Measurements from ENCODE around the gene KCTD11.
"Not testable (repeated sequence)": the region's sequence is repeated elsewhere in the genome, so short reads cannot be mapped to it uniquely, and the experiment has no call there.

Gene KCTD11

GRCh38 chr17:7329374-7329996, 22.5 kb upstream of the KCTD11 start:
- DNase-seq (ENCODE audit: low read depth), result peak; percentile 99
- peak overlapping the region; percentile 90 for H3K4me3 ChIP-seq (ENCODE audit: low read depth, low read length)
- TF ChIP-seq CTCF (conservative IDR thresholded peaks at IDR 0.05; ENCODE audit: low read depth, low read length), result peak; percentile 8

- peak overlapping the region; percentile 90 for H3K4me3 ChIP-seq (ENCODE audit: low read depth, low read length)
- DNase-seq (ENCODE audit: low read depth), result peak; percentile 82
- TF ChIP-seq CTCF (conservative IDR thresholded peaks at IDR 0.05; ENCODE audit: low read depth, low read length), result no peak
Measured at GRCh38 chr17:7329997-7330637, 21.8 kb upstream of the KCTD11 start.

- DNase-seq (ENCODE audit: low read depth), result no peak
- TF ChIP-seq CTCF (conservative IDR thresholded peaks at IDR 0.05; ENCODE audit: low read depth, low read length), result no peak
- H3K4me3 ChIP-seq (ENCODE audit: low read depth, low read length), result peak overlapping the region; percentile 90
Measured at GRCh38 chr17:7330638-7331015, 21.3 kb upstream of the KCTD11 start.

GRCh38 chr17:7332111-7332510, 19.9 kb upstream of the KCTD11 start:
- TF ChIP-seq CTCF (conservative IDR thresholded peaks at IDR 0.05; ENCODE audit: low read depth, low read length), result no peak
- no peak overlapping the region for H3K4me3 ChIP-seq (ENCODE audit: low read depth, low read length)
- DNase-seq (ENCODE audit: low read depth), result no peak

- not testable (repeated sequence) for DNase-seq (ENCODE audit: low read depth)
Measured at GRCh38 chr17:7332600-7333069, 19.3 kb upstream of the KCTD11 start.

GRCh38 chr17:7334938-7335538, 16.9 kb upstream of the KCTD11 start:
- no peak overlapping the region for H3K4me3 ChIP-seq (ENCODE audit: low read depth, low read length)
- TF ChIP-seq CTCF (conservative IDR thresholded peaks at IDR 0.05; ENCODE audit: low read depth, low read length), result no peak
- no peak for DNase-seq (ENCODE audit: low read depth)

More at GRCh38 chr17:7332600-7333069, 19.3 kb upstream of the KCTD11 start:
- not testable (repeated sequence) for H3K4me3 ChIP-seq (ENCODE audit: low read depth, low read length)

- not testable (repeated sequence) for H3K4me3 ChIP-seq (ENCODE audit: low read depth, low read length)
Measured at GRCh38 chr17:7335765-7336164, 16.2 kb upstream of the KCTD11 start.

More at GRCh38 chr17:7335765-7336164, 16.2 kb upstream of the KCTD11 start:
- not testable (repeated sequence) for DNase-seq (ENCODE audit: low read depth)

Measured in choroid plexus epithelial cell (primary cell).